ENCODE data around the gene PNPT1. TPM values are rescaled to one million over a fixed set of nuclear protein-coding genes. Genes with fewer than 3 reads are reported as not detected.

The PNPT1 gene
- total and polyA plus RNA-seq, 2 donors (not counting 3 experiments of a cell fraction or from before 2014, with no cell fraction given) = 6.6 to 32.4 TPM

DNA sequence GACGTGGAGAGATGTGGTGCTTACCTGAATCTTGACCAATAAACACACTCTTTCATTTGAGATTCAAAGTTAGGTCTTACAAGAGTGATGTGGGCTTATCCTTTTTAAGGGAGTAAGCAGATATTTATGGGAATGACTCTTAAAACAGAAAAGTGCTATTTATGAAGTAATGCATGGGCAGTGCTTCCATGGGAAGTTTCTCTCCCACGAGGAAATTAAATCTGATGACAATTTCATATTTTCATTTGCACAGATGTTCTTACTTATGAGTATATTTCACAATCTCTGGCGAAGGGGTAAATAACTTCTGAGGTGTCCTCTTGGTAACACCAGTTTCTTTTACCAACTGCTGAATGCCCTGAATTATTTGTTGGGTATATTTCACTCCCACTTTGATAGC, 21.0 kb downstream of the PNPT1 start:
- no peak for TF ChIP-seq MYC (IDR thresholded peaks at IDR 0.05; ENCODE audit: low read depth, low read length)
- TF ChIP-seq FOS (IDR thresholded peaks at IDR 0.05; ENCODE audit: borderline replicate concordance, insufficient read depth, low read length) = no peak
- TF ChIP-seq, protein P1, sequence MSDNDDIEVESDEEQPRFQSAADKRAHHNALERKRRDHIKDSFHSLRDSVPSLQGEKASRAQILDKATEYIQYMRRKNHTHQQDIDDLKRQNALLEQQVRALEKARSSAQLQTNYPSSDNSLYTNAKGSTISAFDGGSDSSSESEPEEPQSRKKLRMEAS (IDR thresholded peaks at IDR 0.05; ENCODE audit: insufficient read depth, insufficient read length) = no peak
- TF ChIP-seq JUN (IDR thresholded peaks at IDR 0.05; ENCODE audit: borderline replicate concordance, insufficient read depth, insufficient read length, low read depth) = no peak
- TF ChIP-seq GATA2 (IDR thresholded peaks at IDR 0.05; ENCODE audit: insufficient read depth, insufficient read length, low read depth, low read length) = no peak
- no peak for TF ChIP-seq POLR2AphosphoS5 (IDR thresholded peaks at IDR 0.05; ENCODE audit: insufficient read depth, low read depth, low read length)
- TF ChIP-seq, protein P2, sequence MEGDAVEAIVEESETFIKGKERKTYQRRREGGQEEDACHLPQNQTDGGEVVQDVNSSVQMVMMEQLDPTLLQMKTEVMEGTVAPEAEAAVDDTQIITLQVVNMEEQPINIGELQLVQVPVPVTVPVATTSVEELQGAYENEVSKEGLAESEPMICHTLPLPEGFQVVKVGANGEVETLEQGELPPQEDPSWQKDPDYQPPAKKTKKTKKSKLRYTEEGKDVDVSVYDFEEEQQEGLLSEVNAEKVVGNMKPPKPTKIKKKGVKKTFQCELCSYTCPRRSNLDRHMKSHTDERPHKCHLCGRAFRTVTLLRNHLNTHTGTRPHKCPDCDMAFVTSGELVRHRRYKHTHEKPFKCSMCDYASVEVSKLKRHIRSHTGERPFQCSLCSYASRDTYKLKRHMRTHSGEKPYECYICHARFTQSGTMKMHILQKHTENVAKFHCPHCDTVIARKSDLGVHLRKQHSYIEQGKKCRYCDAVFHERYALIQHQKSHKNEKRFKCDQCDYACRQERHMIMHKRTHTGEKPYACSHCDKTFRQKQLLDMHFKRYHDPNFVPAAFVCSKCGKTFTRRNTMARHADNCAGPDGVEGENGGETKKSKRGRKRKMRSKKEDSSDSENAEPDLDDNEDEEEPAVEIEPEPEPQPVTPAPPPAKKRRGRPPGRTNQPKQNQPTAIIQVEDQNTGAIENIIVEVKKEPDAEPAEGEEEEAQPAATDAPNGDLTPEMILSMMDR (IDR thresholded peaks at IDR 0.05; ENCODE audit: extremely low read depth in 1 of 2, insufficient read depth in 1 of 2, low read depth in 1 of 2, low read length in 2 of 2) = no peak
- no peak for TF ChIP-seq POLR2A (IDR thresholded peaks at IDR 0.05; ENCODE audit: low read depth, low read length)
- no TSS peak for BruUV-seq (replicated peaks)
- CTCF ChIA-PET = no interaction called here
- Histone ChIP-seq H3K4me1 (ENCODE audit: control insufficient read depth, extremely low read depth, insufficient read depth, low read length) (no peaks in the 10 kb centered on the region), H3K36me3 (ENCODE audit: control insufficient read depth in 2 of 2, extremely low read depth in 1 of 2, insufficient read depth in 2 of 2, low read length in 2 of 2) (peaks cover 4 to 7% of the 10 kb centered on the region in 2 experiments), H3K79me2 (ENCODE audit: control insufficient read depth, insufficient read depth, low read length) (no peaks in the 10 kb centered on the region), H3K9me3 (replicated peaks; ENCODE audit: control insufficient read depth, insufficient read depth, low read length) (no peaks in the 10 kb centered on the region), H3K9ac (replicated peaks; ENCODE audit: extremely low read depth, insufficient read depth, low read length) (no peak overlapping the region), H3K9me1 (replicated peaks; ENCODE audit: control insufficient read depth, extremely low read depth, insufficient read depth, low read length) (peaks cover 2% of the 10 kb centered on the region), H2AFZ (ENCODE audit: low read depth, low read length) (no peak overlapping the region), H3K4me2 (ENCODE audit: insufficient read depth, low read length) (no peak overlapping the region), H3K27me3 (ENCODE audit: control insufficient read depth in 2 of 2, insufficient read depth in 2 of 2, low read length in 2 of 2) (no peaks in the 10 kb centered on the region), H3K27ac (ENCODE audit: insufficient read depth, low read depth, low read length) (no peak overlapping the region), H3K4me3 (replicated peaks in 1 of 3; ENCODE audit: insufficient read depth in 1 of 3, low read depth in 1 of 3, low read length in 3 of 3) (no peak overlapping the region), H4K20me1 (replicated peaks; ENCODE audit: control insufficient read depth, extremely low read depth, insufficient read depth, low read length) (no peaks in the 10 kb centered on the region)
- intact Hi-C loops (cut with micrococcal nuclease) = no loop called here
- no peak for DNase-seq (ENCODE audit: low read depth, low spot score)
- dilution Hi-C loops (cut with MboI; ENCODE audit: extremely low pct_ligation_motif_present, low sequenced_read_pairs) = no loop called here
- no peak for FAIRE-seq
- POLR2A ChIA-PET = no interaction called here
